A673 (cell line): ENCODE results near the gene SF3A1. TPM values are rescaled to one million over a fixed set of nuclear protein-coding genes. Genes with fewer than 3 reads are reported as not detected.

Source experiments
- BruUV-seq: library from RNA; stranded (reverse); fragments of 400-500 nt; replicated peaks from 2 replicates; lab custom pipeline; 2021; lab: Mats Ljungman, UMichigan
- CTCF ChIA-PET: fragments of 300-600 bp; sonication (Branson Sonifier 250); formaldehyde crosslinking; loops from one replicate; lab custom pipeline; 2022; ENCODE audit warnings: antibody characterized with exemption; lab: Charles Lee
- POLR2A ChIA-PET: fragments of 300-600 bp; sonication (Branson Sonifier 250); formaldehyde crosslinking; loops from one replicate; lab custom pipeline; 2022; ENCODE audit warnings: antibody characterized with exemption; ENCODE audit not compliant: low non-redundant PET; lab: Charles Lee
- DNase-seq: peaks from one replicate; pipeline ENCODE4 v3.0.0-alpha.2; 2015; ENCODE audit warnings: low spot score
- H3K27ac ChIP-seq: fragments of 200-600 bp; sonication (generic); 2 replicates; pipeline ENCODE4 v1.5.1; 2016; ENCODE audit warnings: mixed run types, low read depth, mild to moderate bottlenecking, mixed read lengths, antibody characterized with exemption, low read length; ENCODE audit not compliant: poor library complexity, severe bottlenecking
- H3K27me3 ChIP-seq: fragments of 200-600 bp; sonication (generic); replicated peaks from 2 replicates; pipeline ENCODE4 v1.6.1; 2017; ENCODE audit warnings: mixed run types, low read depth, mild to moderate bottlenecking, mixed read lengths, antibody characterized with exemption, low read length; ENCODE audit not compliant: insufficient read depth, poor library complexity
- H3K36me3 ChIP-seq: fragments of 200-600 bp; sonication (generic); 2 replicates; pipeline ENCODE4 v1.6.1; 2016; ENCODE audit warnings: mixed run types, mild to moderate bottlenecking, mixed read lengths, antibody characterized with exemption, low read length; ENCODE audit not compliant: insufficient read depth, poor library complexity, severe bottlenecking
- H3K4me1 ChIP-seq: fragments of 200-600 bp; sonication (generic); 2 replicates; pipeline ENCODE4 v1.6.1; 2017; ENCODE audit warnings: mixed run types, mild to moderate bottlenecking, mixed read lengths, antibody characterized with exemption, low read length; ENCODE audit not compliant: insufficient read depth, poor library complexity, severe bottlenecking
- H3K4me3 ChIP-seq: fragments of 200-600 bp; sonication (generic); 2 replicates; pipeline ENCODE4 v1.5.1; 2016; ENCODE audit warnings: low read depth, mixed run types, mild to moderate bottlenecking, mixed read lengths, low read length; ENCODE audit not compliant: poor library complexity, severe bottlenecking
- H3K9me3 ChIP-seq: fragments of 200-600 bp; sonication (generic); 2 replicates; pipeline ENCODE4 v1.6.1; 2016; ENCODE audit warnings: mixed run types, low read depth, mild to moderate bottlenecking, mixed read lengths, antibody characterized with exemption, low read length; ENCODE audit not compliant: poor library complexity, severe bottlenecking
- EZH2 ChIP-seq: fragments of 200-600 bp; sonication (generic); IDR thresholded peaks from 2 replicates; pipeline ENCODE4 v1.6.1; 2017; ENCODE audit warnings: borderline replicate concordance, low read depth, mild to moderate bottlenecking, mixed read lengths, antibody characterized with exemption, low read length; ENCODE audit not compliant: poor library complexity, severe bottlenecking
- intact Hi-C: fragments of 100-400 bp; cut with micrococcal nuclease; formaldehyde crosslinking; loops from one replicate; pipeline ENCODE4 v1.10.0; 2022; ENCODE audit not compliant: unreplicated experiment
- total RNA-seq: library from RNA; stranded (reverse); gene quantifications from 2 replicates; pipeline ENCODE4 v1.2.3, GENCODE V29; 2021
- TF ChIP-seq, protein P1 (sequence below): fragments of 300-800, 200-600 bp; sonication (generic); conservative IDR thresholded peaks from 2 replicates; pipeline ENCODE4 v1.5.1; 2017; ENCODE audit warnings: low read depth, mild to moderate bottlenecking, antibody characterized with exemption, low read length, moderate library complexity, mixed read lengths

SF3A1 gene
- total RNA-seq, 1 experiment from 2014 or later, result 366 TPM

GRCh38 chr22:30383061-30383460, 26.4 kb upstream of the SF3A1 start:
- no peaks in the 10 kb centered on the region for H3K27me3 ChIP-seq
- intact Hi-C loops, result no loop called here
- H3K9me3 ChIP-seq, result no peaks in the 10 kb centered on the region
- ChIA-PET CTCF (no interaction called here), POLR2A (no interaction called here)
- H3K4me3 ChIP-seq, result no peak overlapping the region
- TF ChIP-seq, protein P1, sequence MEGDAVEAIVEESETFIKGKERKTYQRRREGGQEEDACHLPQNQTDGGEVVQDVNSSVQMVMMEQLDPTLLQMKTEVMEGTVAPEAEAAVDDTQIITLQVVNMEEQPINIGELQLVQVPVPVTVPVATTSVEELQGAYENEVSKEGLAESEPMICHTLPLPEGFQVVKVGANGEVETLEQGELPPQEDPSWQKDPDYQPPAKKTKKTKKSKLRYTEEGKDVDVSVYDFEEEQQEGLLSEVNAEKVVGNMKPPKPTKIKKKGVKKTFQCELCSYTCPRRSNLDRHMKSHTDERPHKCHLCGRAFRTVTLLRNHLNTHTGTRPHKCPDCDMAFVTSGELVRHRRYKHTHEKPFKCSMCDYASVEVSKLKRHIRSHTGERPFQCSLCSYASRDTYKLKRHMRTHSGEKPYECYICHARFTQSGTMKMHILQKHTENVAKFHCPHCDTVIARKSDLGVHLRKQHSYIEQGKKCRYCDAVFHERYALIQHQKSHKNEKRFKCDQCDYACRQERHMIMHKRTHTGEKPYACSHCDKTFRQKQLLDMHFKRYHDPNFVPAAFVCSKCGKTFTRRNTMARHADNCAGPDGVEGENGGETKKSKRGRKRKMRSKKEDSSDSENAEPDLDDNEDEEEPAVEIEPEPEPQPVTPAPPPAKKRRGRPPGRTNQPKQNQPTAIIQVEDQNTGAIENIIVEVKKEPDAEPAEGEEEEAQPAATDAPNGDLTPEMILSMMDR, result no peak
- no peak for TF ChIP-seq EZH2
- no peak for DNase-seq
- BruUV-seq, result no TSS peak
- H3K36me3 ChIP-seq, result no peaks in the 10 kb centered on the region
- no peak overlapping the region for H3K27ac ChIP-seq
- peaks cover 4% of the 10 kb centered on the region for H3K4me1 ChIP-seq

GRCh38 chr22:30382340-30382739, 25.6 kb upstream of the SF3A1 start:
- POLR2A ChIA-PET, result no interaction called here
- H3K9me3 ChIP-seq, result no peaks in the 10 kb centered on the region
- H3K36me3 ChIP-seq, result no peaks in the 10 kb centered on the region
- peaks cover 4% of the 10 kb centered on the region for H3K4me1 ChIP-seq
- DNase-seq, result no peak
- intact Hi-C loops, result no loop called here
- H3K4me3 ChIP-seq, result no peak overlapping the region
- no peaks in the 10 kb centered on the region for H3K27me3 ChIP-seq
- no TSS peak for BruUV-seq
- CTCF ChIA-PET, result no interaction called here
- TF ChIP-seq, protein P1, result no peak
- no peak for TF ChIP-seq EZH2
- no peak overlapping the region for H3K27ac ChIP-seq

- ChIA-PET POLR2A (no interaction called here), CTCF (no interaction called here)
- BruUV-seq, result no TSS peak
These were observed 24.6 kb upstream of the SF3A1 start for GRCh38 chr22:30381264-30381663.

More at GRCh38 chr22:30381264-30381663, 24.6 kb upstream of the SF3A1 start:
- no peak for DNase-seq
- Histone ChIP-seq H3K9me3 (no peaks in the 10 kb centered on the region), H3K4me1 (no peaks in the 10 kb centered on the region), H3K4me3 (no peak overlapping the region), H3K27me3 (no peaks in the 10 kb centered on the region), H3K27ac (no peak overlapping the region), H3K36me3 (no peaks in the 10 kb centered on the region)
- intact Hi-C loops, result no loop called here
- TF ChIP-seq, protein P1, result no peak
- TF ChIP-seq EZH2, result no peak
